GM06990 (cell line): ENCODE data around the gene LRRC75A.

ENCODE experiments used
- DNase-seq: peaks from one replicate; pipeline ENCODE4 v3.0.0-alpha.2; 2011; ENCODE audit not compliant: insufficient read length; ENCODE audit errors: extremely low read depth
- H3K27me3 ChIP-seq: replicated peaks from 2 replicates; pipeline ENCODE4 v1.6.0; 2011; ENCODE audit warnings: low read length; ENCODE audit not compliant: control insufficient read depth, insufficient read depth
- H3K36me3 ChIP-seq: 2 replicates; pipeline ENCODE4 v1.5.1; 2011; ENCODE audit warnings: low read length; ENCODE audit not compliant: control insufficient read depth, insufficient read depth
- H3K4me3 ChIP-seq: replicated peaks from 2 replicates; pipeline ENCODE4 v1.5.1; 2011; ENCODE audit warnings: low read depth, mild to moderate bottlenecking, control low read depth, low read length
- CTCF ChIP-seq: IDR thresholded peaks from 2 replicates; pipeline ENCODE4 v1.5.1; 2011; ENCODE audit warnings: low read length, control low read depth, mild to moderate bottlenecking, inconsistent platforms; ENCODE audit not compliant: insufficient read depth, poor library complexity, severe bottlenecking

LRRC75A gene

GRCh38 chr17:16464303-16465051 is 27.5 kb downstream of the LRRC75A start:
- H3K27me3 ChIP-seq = no peaks in the 10 kb centered on the region
- H3K4me3 ChIP-seq = no peak overlapping the region
- TF ChIP-seq CTCF = no peak
- H3K36me3 ChIP-seq = no peaks in the 10 kb centered on the region
- DNase-seq = no peak

GRCh38 chr17:16463358-16464302 is 28.4 kb downstream of the LRRC75A start:
- Histone ChIP-seq H3K27me3 (no peaks in the 10 kb centered on the region), H3K4me3 (no peak overlapping the region), H3K36me3 (no peaks in the 10 kb centered on the region)
- TF ChIP-seq CTCF = no peak
- no peak for DNase-seq

- Histone ChIP-seq H3K36me3 (no peaks in the 10 kb centered on the region; the same call in 1 of the 2 replicates), H3K4me3 (no peak overlapping the region), H3K27me3 (no peaks in the 10 kb centered on the region)
- DNase-seq = no peak
- no peak for TF ChIP-seq CTCF
Measured at GRCh38 chr17:16462070-16462864, 29.7 kb downstream of the LRRC75A start.

- no peak for DNase-seq
- H3K4me3 ChIP-seq = no peak overlapping the region
- TF ChIP-seq CTCF = no peak
- H3K36me3 ChIP-seq = no peaks in the 10 kb centered on the region; the same call in 1 of the 2 replicates
- no peaks in the 10 kb centered on the region for H3K27me3 ChIP-seq
Measured at GRCh38 chr17:16461606-16461866, 30.5 kb downstream of the LRRC75A start.

- H3K4me3 ChIP-seq = no peak overlapping the region
- H3K36me3 ChIP-seq = no peaks in the 10 kb centered on the region; the same call in 1 of the 2 replicates
- H3K27me3 ChIP-seq = no peaks in the 10 kb centered on the region
- no peak for DNase-seq
- TF ChIP-seq CTCF = no peak
Measured at GRCh38 chr17:16460796-16461605, 31.0 kb downstream of the LRRC75A start.
